Left ventricle myocardium inferior (tissue), 1 donor: ENCODE results near the gene RABL2A. TPM values are rescaled to one million over a fixed set of nuclear protein-coding genes. Genes with fewer than 3 reads are reported as not detected.
"Not testable (repeated sequence)": the region's sequence is repeated elsewhere in the genome, so short reads cannot be mapped to it uniquely, and the experiment has no call there.

Source experiments
- DNase-seq: peaks from one replicate; pipeline ENCODE4 v3.0.0-alpha.2; 2020
- H3K27ac ChIP-seq: fragments of 200-600 bp; replicated peaks from 2 replicates; pipeline ENCODE4 v1.8.0; 2021
- H3K27me3 ChIP-seq: fragments of 200-600 bp; 2 replicates; pipeline ENCODE4 v1.8.0; 2021; ENCODE audit warnings: low read depth
- H3K36me3 ChIP-seq: fragments of 200-600 bp; 2 replicates; pipeline ENCODE4 v1.8.0; 2021
- H3K4me1 ChIP-seq: fragments of 200-600 bp; 2 replicates; pipeline ENCODE4 v1.8.0; 2021
- H3K4me3 ChIP-seq: fragments of 200-600 bp; 2 replicates; pipeline ENCODE4 v1.8.0; 2021; ENCODE audit warnings: mild to moderate bottlenecking, moderate library complexity
- H3K9me3 ChIP-seq: fragments of 200-600 bp; replicated peaks from 2 replicates; pipeline ENCODE4 v1.8.0; 2021
- intact Hi-C: fragments of 100-400 bp; cut with micrococcal nuclease; formaldehyde crosslinking; loops from one replicate; pipeline ENCODE4 v1.11.0; 2022
- long read RNA-seq: library from polyadenylated mRNA; unstranded; transcript quantifications from one replicate; pipeline ENCODE4 v2.0.0, GENCODE V29; 2021
- total RNA-seq: library from RNA; stranded (reverse); fragmentation: NEBNext Ultra II Directional; extraction: Animal tissue kit (Norgen Biotek cat#: 25700); gene quantifications from one replicate; pipeline ENCODE4 v1.2.1, GENCODE V29; 2021
- TF ChIP-seq, protein P1 (sequence below): fragments of 200-600 bp; IDR thresholded peaks from 2 replicates; pipeline ENCODE4 v1.8.0; 2021; ENCODE audit warnings: antibody characterized with exemption, mild to moderate bottlenecking, borderline replicate concordance
- donor health status: DM: no; HTN: yes; CAD: no; lungs with severe emphysema.

The RABL2A gene
- total RNA-seq, result 6.9 TPM
- long read RNA-seq, partial matches to known transcripts, result 3 of 9 reads
- long read RNA-seq, other reads (novel, unspliced or antisense), result 6 of 9 reads

GRCh38 chr2:113626616-113627330 is at the start of gene RABL2A:
Gene RABL2A (plus strand): TSS chr2:113627266. CDS start chr2:113628607, 1,341 bp downstream.
- Histone ChIP-seq H3K4me3 (peak within 1 kb of the TSS; percentile 67), H3K27ac (peak within 1 kb of the TSS; percentile 55)
- H3K4me1 ChIP-seq, H3K27me3 ChIP-seq, H3K9me3 ChIP-seq, H3K36me3 ChIP-seq, intact Hi-C loops: not testable (repeated sequence)
- DNase-seq, result peak; percentile 86

DNA sequence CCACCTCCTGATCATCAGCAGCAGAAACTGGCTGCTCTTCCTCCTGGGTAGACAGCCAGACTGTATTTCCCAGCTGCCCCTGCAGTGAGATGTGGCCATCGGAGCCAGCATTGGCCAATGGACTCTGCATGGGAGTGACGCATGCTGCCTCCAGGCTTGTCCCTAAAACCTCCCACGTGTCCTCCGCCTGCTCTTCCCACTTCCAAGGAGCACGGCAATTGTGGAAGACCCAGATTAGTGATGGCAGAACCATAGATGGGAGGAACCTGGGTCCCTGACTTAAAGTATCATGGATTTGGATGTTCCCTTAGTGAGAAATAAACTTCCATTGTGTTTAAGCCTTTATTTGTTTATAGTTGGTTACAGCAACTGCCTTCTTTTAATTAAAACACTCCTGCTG is 48.6 kb upstream of the RABL2A start:
- intact Hi-C loops, result not testable (repeated sequence)

DNA sequence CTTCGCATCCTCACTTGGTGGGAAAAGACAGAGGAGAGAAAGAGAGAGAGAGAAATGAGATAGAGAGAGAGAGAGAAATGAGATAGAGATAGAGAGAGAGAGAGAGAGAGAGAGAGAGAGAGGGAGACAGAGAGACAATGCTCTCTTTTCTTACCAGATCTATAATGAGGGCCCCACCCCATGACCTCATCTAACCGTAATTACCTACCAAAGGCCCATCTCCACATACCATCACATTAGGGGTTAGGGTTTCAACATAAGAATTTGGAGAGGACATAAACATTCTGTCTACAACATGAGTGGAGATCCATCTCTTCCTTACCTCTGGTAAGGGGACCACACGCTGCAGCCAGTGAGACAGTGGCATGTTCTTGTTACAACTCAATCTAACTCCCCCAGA is 44.6 kb upstream of the RABL2A start:
- H3K27me3 ChIP-seq, DNase-seq, intact Hi-C loops, H3K9me3 ChIP-seq, H3K36me3 ChIP-seq, H3K27ac ChIP-seq, H3K4me3 ChIP-seq: not testable (repeated sequence)
- peaks cover 19% of the 10 kb centered on the region for H3K4me1 ChIP-seq

More for the DNA sequence above, 48.6 kb upstream of the RABL2A start:
- not testable (repeated sequence) for H3K27me3 ChIP-seq, H3K27ac ChIP-seq, H3K4me3 ChIP-seq, DNase-seq, H3K4me1 ChIP-seq, H3K9me3 ChIP-seq, H3K36me3 ChIP-seq

DNA sequence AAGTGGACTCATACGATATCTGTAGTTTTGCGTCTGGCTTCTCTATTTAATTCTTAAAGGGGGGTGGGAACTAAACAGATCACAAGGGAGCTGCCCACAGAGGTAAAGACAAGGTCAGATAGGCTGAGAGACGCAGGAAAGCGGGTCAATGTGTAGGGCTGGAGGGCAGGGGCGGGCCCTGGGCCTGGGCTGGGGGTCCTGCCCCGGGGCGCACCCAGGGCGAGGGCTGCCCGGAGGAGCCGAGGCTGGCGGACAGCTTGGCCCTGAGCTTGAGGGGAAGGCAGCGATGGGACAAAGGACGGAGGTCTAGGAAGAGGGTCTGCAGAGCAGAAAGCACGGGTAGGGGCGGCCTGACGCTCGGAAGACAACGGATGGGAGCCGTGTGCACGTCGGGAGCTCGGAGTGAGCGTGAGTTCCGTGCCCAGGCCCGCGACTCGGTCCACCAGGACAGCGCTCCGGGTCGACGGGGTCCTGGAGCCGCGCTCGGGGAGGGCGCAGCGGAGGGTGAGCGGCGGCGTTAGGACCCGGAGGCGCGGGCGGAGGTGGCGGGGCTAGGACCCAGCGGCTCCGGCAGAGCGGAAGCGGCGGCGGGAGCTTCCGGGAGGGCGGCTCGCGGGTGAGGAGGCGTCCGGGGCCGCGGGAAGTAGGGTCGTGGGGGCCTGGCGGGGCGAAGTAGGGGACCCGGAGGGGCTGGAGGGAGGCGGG is 43.4 kb upstream of the RABL2A start:
- intact Hi-C loops, H3K36me3 ChIP-seq, H3K9me3 ChIP-seq, H3K27me3 ChIP-seq: not testable (repeated sequence)
- peak overlapping the region; percentile 88 for H3K27ac ChIP-seq
- peak; percentile 86 for DNase-seq
- H3K4me3 ChIP-seq, result peak overlapping the region; percentile 81
- peaks cover 23% of the 10 kb centered on the region for H3K4me1 ChIP-seq

GRCh38 chr2:113584311-113585092 is 42.6 kb upstream of the RABL2A start:
- intact Hi-C loops, H3K36me3 ChIP-seq, DNase-seq, H3K9me3 ChIP-seq, H3K27me3 ChIP-seq: not testable (repeated sequence)
- Histone ChIP-seq H3K4me3 (peak overlapping the region; percentile 81), H3K27ac (peak overlapping the region; percentile 88), H3K4me1 (peaks cover 23% of the 10 kb centered on the region)

GRCh38 chr2:113587201-113587600 is 39.9 kb upstream of the RABL2A start:
- H3K4me3 ChIP-seq, H3K36me3 ChIP-seq, intact Hi-C loops, H3K9me3 ChIP-seq, H3K27ac ChIP-seq, H3K27me3 ChIP-seq: not testable (repeated sequence)
- peak; percentile 51 for DNase-seq
- H3K4me1 ChIP-seq, result peaks cover 29% of the 10 kb centered on the region
- TF ChIP-seq, protein P1, sequence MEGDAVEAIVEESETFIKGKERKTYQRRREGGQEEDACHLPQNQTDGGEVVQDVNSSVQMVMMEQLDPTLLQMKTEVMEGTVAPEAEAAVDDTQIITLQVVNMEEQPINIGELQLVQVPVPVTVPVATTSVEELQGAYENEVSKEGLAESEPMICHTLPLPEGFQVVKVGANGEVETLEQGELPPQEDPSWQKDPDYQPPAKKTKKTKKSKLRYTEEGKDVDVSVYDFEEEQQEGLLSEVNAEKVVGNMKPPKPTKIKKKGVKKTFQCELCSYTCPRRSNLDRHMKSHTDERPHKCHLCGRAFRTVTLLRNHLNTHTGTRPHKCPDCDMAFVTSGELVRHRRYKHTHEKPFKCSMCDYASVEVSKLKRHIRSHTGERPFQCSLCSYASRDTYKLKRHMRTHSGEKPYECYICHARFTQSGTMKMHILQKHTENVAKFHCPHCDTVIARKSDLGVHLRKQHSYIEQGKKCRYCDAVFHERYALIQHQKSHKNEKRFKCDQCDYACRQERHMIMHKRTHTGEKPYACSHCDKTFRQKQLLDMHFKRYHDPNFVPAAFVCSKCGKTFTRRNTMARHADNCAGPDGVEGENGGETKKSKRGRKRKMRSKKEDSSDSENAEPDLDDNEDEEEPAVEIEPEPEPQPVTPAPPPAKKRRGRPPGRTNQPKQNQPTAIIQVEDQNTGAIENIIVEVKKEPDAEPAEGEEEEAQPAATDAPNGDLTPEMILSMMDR, result peak; percentile 59

DNA sequence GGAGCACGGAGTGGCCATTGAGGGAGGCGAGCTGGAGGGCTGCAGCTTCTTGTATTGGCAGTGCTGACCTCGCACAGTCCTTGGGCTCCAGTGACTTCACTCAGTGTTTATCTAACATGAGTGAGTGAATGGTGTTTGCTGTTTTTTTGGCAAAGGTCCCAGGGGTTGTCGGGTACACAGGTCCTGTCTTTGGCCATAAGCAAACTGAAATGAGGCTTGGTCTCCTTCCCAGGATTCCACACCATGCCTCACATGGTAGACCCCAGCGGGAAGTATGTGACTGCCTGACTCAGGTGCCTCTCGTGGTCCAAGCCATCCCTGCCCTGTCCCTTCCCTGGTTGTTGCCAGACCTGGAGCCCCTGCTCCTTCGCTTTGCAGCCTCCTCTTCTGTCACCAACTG is 37.5 kb upstream of the RABL2A start:
- H3K4me3 ChIP-seq, H3K27ac ChIP-seq, H3K27me3 ChIP-seq, H3K36me3 ChIP-seq, H3K9me3 ChIP-seq, intact Hi-C loops, DNase-seq: not testable (repeated sequence)
- H3K4me1 ChIP-seq, result peaks cover 22% of the 10 kb centered on the region

DNA sequence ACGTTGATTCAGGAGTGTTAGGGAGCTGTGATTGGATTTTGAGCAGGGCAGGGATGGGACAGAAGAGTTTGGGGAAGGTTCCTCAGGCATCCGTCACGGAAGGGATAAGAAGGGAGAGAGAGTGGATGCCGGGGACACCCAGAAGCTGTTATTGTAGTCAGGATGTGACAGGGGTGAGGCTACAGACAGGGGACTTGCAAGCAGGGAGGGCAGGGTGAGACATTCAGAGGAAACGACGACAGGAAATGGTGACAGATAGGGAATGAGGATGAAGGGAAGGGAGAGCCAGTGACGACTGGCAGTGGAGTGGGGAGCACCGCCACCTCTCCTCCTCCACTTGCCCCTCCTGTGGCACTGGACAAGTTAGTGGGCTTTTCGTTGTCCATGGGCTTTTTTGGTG is 35.1 kb upstream of the RABL2A start:
- H3K9me3 ChIP-seq, H3K4me3 ChIP-seq, H3K36me3 ChIP-seq, H3K27ac ChIP-seq, H3K27me3 ChIP-seq, intact Hi-C loops, DNase-seq: not testable (repeated sequence)
- peaks cover 13% of the 10 kb centered on the region for H3K4me1 ChIP-seq

- H3K4me1 ChIP-seq, H3K9me3 ChIP-seq, H3K27me3 ChIP-seq, H3K36me3 ChIP-seq, intact Hi-C loops, DNase-seq, H3K4me3 ChIP-seq, H3K27ac ChIP-seq: not testable (repeated sequence)
Measured at GRCh38 chr2:113593280-113593679, 33.8 kb upstream of the RABL2A start.

GRCh38 chr2:113595725-113596124 is 31.3 kb upstream of the RABL2A start:
- H3K4me3 ChIP-seq, H3K27ac ChIP-seq, H3K4me1 ChIP-seq, intact Hi-C loops, H3K36me3 ChIP-seq, H3K9me3 ChIP-seq, DNase-seq, H3K27me3 ChIP-seq: not testable (repeated sequence)

DNA sequence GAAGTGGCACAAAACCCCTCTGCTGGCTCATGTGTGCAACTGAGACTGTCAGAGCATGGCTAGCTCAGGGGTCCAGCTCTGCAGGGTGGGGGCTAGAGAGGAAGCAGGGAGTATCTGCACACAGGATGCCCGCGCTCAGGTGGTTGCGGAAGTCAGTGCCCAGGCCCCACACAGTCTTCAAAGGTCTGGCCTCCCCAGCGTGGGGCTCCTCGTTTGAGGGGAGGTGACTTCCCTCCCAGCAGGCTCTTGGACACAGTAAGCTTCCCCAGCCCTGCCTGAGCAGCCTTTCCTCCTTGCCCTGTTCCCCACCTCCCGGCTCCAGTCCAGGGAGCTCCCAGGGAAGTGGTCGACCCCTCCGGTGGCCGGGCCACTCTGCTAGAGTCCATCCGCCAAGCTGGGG is 29.9 kb upstream of the RABL2A start:
- H3K4me1 ChIP-seq, H3K27me3 ChIP-seq, H3K9me3 ChIP-seq, intact Hi-C loops, H3K4me3 ChIP-seq, H3K27ac ChIP-seq, H3K36me3 ChIP-seq, DNase-seq: not testable (repeated sequence)

- H3K36me3 ChIP-seq, H3K27me3 ChIP-seq, DNase-seq, H3K4me1 ChIP-seq, H3K27ac ChIP-seq, H3K9me3 ChIP-seq, intact Hi-C loops, H3K4me3 ChIP-seq: not testable (repeated sequence)
Measured at GRCh38 chr2:113597572-113597971, 29.5 kb upstream of the RABL2A start.
